Parathyroid adenoma (tissue), 2 donors: ENCODE data around the gene DNAAF5.
"Not testable (repeated sequence)": the region's sequence is repeated elsewhere in the genome, so short reads cannot be mapped to it uniquely, and the experiment has no call there.

Experiments
- H2AFZ ChIP-seq: fragments of 300-600 bp; sonication (generic); one replicate; pipeline ENCODE4 v1.7.0; 2017; ENCODE audit warnings: antibody characterized with exemption, mild to moderate bottlenecking
- H3K27ac ChIP-seq: fragments of 300-600 bp; sonication (generic); one replicate; pipeline ENCODE4 v1.7.0; 2017
- H3K27me3 ChIP-seq: fragments of 300-600 bp; sonication (generic); one replicate; pipeline ENCODE4 v1.7.0; 2017; ENCODE audit warnings: low read length; ENCODE audit not compliant: control insufficient read depth, insufficient read depth
- H3K36me3 ChIP-seq: fragments of 300-600 bp; sonication (generic); one replicate; pipeline ENCODE4 v1.7.0; 2017; ENCODE audit warnings: low read length; ENCODE audit not compliant: control insufficient read depth, insufficient read depth
- H3K4me1 ChIP-seq: fragments of 300-600 bp; sonication (generic); one replicate; pipeline ENCODE4 v1.7.0; 2017; ENCODE audit warnings: control low read depth
- H3K4me2 ChIP-seq: fragments of 300-600 bp; sonication (generic); one replicate; pipeline ENCODE4 v1.7.0; 2017; ENCODE audit warnings: low read length
- H3K4me3 ChIP-seq: fragments of 300-600 bp; sonication (generic); one replicate; pipeline ENCODE4 v1.7.0; 2017; ENCODE audit warnings: low read depth, low read length
- H3K79me2 ChIP-seq: fragments of 300-600 bp; sonication (generic); one replicate; pipeline ENCODE4 v1.7.0; 2017; ENCODE audit warnings: control low read depth
- H3K9ac ChIP-seq: fragments of 300-600 bp; sonication (generic); one replicate; pipeline ENCODE4 v1.7.0; 2017; ENCODE audit warnings: mild to moderate bottlenecking
- H3K9me3 ChIP-seq: fragments of 300-600 bp; sonication (generic); one replicate; pipeline ENCODE4 v1.7.0; 2017; ENCODE audit warnings: low read length; ENCODE audit not compliant: control insufficient read depth
- CTCF ChIP-seq: fragments of 300-600 bp; sonication (generic); IDR thresholded peaks from one replicate; pipeline ENCODE4 v1.7.0; 2017; ENCODE audit warnings: antibody characterized with exemption, mild to moderate bottlenecking
- donor health status: primary hyperparathyroidism.

Gene DNAAF5

GRCh38 chr7:803243-803635, 76.7 kb downstream of the DNAAF5 start:
- Histone ChIP-seq H3K9ac (no peak overlapping the region), H3K4me1 (no peaks in the 10 kb centered on the region), H3K36me3 (no peaks in the 10 kb centered on the region), H3K4me3 (no peak overlapping the region), H3K9me3 (no peaks in the 10 kb centered on the region), H3K4me2 (peak overlapping the region; percentile 31), H3K79me2 (no peaks in the 10 kb centered on the region), H3K27me3 (no peaks in the 10 kb centered on the region), H2AFZ (no peak overlapping the region), H3K27ac (no peak overlapping the region)
- no peak for TF ChIP-seq CTCF

GRCh38 chr7:803796-804195, 77.3 kb downstream of the DNAAF5 start:
- not testable (repeated sequence) for H3K4me2 ChIP-seq, H3K27ac ChIP-seq, H3K4me1 ChIP-seq, H3K36me3 ChIP-seq, H3K27me3 ChIP-seq, H3K9me3 ChIP-seq, H3K79me2 ChIP-seq, H2AFZ ChIP-seq, H3K4me3 ChIP-seq, H3K9ac ChIP-seq

- Histone ChIP-seq H3K36me3 (no peaks in the 10 kb centered on the region), H2AFZ (no peak overlapping the region), H3K79me2 (no peaks in the 10 kb centered on the region), H3K4me3 (no peak overlapping the region), H3K9ac (no peak overlapping the region), H3K9me3 (no peaks in the 10 kb centered on the region), H3K27me3 (no peaks in the 10 kb centered on the region), H3K4me1 (no peaks in the 10 kb centered on the region), H3K27ac (peak overlapping the region; percentile 15), H3K4me2 (no peak overlapping the region)
- no peak for TF ChIP-seq CTCF
Measured at GRCh38 chr7:805261-805660, 78.8 kb downstream of the DNAAF5 start.

- peak overlapping the region; percentile 69 for H3K4me2 ChIP-seq
- H2AFZ ChIP-seq: peak overlapping the region; percentile 77
- no peak overlapping the region for H3K9ac ChIP-seq
- H3K27ac ChIP-seq: peak overlapping the region; percentile 21
- no peaks in the 10 kb centered on the region for H3K36me3 ChIP-seq
- H3K79me2 ChIP-seq: peaks cover 25% of the 10 kb centered on the region
- H3K9me3 ChIP-seq: no peaks in the 10 kb centered on the region
- no peaks in the 10 kb centered on the region for H3K27me3 ChIP-seq
- no peak for TF ChIP-seq CTCF
- peaks cover 19% of the 10 kb centered on the region for H3K4me1 ChIP-seq
- H3K4me3 ChIP-seq: peak overlapping the region; percentile 47
Measured at GRCh38 chr7:815284-816216, 89.1 kb downstream of the DNAAF5 start.

- Histone ChIP-seq H3K4me3 (peak overlapping the region; percentile 47), H3K9ac (no peak overlapping the region)
- no peak for TF ChIP-seq CTCF
Measured at GRCh38 chr7:816300-816750, 89.8 kb downstream of the DNAAF5 start.

More at GRCh38 chr7:816300-816750, 89.8 kb downstream of the DNAAF5 start:
- Histone ChIP-seq H3K4me1 (peaks cover 19% of the 10 kb centered on the region), H3K79me2 (peaks cover 28% of the 10 kb centered on the region), H2AFZ (peak overlapping the region; percentile 77), H3K4me2 (peak overlapping the region; percentile 69), H3K36me3 (no peaks in the 10 kb centered on the region), H3K27ac (no peak overlapping the region), H3K27me3 (no peaks in the 10 kb centered on the region), H3K9me3 (no peaks in the 10 kb centered on the region)
